ENCODE measurements around the gene ELP2. TPM values are rescaled to one million over a fixed set of nuclear protein-coding genes. Genes with fewer than 3 reads are reported as not detected.

ELP2 gene
- total and polyA plus RNA-seq, 9 of the 15 experiments (the other 6 are each of a cell fraction or from before 2014, with no cell fraction given) = 76.8 to 192 (median 140) TPM

DNA sequence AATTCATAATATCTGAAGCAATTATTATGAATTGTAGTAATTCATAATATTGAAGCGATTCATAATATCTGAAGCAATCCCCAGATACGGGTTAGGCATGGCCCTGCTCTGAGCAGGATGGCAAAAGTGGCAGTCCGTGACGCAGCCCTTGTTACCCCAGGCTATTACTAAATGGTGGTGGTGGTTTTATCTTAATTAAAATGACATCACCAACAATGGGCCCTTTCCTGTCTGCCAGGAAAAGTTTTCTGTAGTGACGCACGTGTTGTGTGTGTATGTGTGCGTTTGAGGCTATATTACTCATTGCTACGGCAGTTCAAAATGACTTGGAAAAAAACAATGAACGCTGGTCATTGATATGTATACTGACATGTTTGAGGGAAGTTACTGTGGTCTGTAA, 47.0 kb downstream of the ELP2 start:
- Histone ChIP-seq H3K9me3 (replicated peaks; ENCODE audit: control insufficient read depth, insufficient read depth, low read depth, low read length) (no peaks in the 10 kb centered on the region), H3K9me1 (ENCODE audit: control insufficient read depth, insufficient read depth, low read length) (no peaks in the 10 kb centered on the region), H3K4me1 (replicated peaks in 1 of 2; ENCODE audit: control insufficient read depth in 2 of 2, insufficient read depth in 2 of 2, low read length in 2 of 2) (peaks cover 0 to 14% of the 10 kb centered on the region in 2 experiments; a peak in 4 of 5 replicates), H3K79me2 (ENCODE audit: control insufficient read depth, insufficient read depth, low read length) (no peaks in the 10 kb centered on the region), H3K27me3 (ENCODE audit: control insufficient read depth in 2 of 2, insufficient read depth in 2 of 2, low read length in 2 of 2) (no peaks in the 10 kb centered on the region), H4K20me1 (replicated peaks; ENCODE audit: control insufficient read depth, insufficient read depth, low read length) (no peaks in the 10 kb centered on the region), H3K9ac (ENCODE audit: insufficient read depth in 1 of 2, low read depth in 2 of 2, low read length in 2 of 2) (no peak overlapping the region), H3K4me3 (no peak overlapping the region), H3K27ac (ENCODE audit: extremely low read depth, low read depth, low read length) (no peak overlapping the region), H3K4me2 (ENCODE audit: insufficient read depth, low read length) (no peak overlapping the region), H3K36me3 (ENCODE audit: control insufficient read depth, insufficient read depth, low read length) (peaks cover 54% of the 10 kb centered on the region), H2AFZ (ENCODE audit: low read depth, low read length) (no peak overlapping the region)
- ChIA-PET CTCF (ENCODE audit: low intra/inter-chr PET ratio) (no interaction called here), POLR2A (interaction anchor here (1.0 to 2.1 kb wide), 3 partner anchors 10 to 36 kb away, joined by 3 to 7 read pairs (median 3); partner anchors contain the start of gene MOCOS)
- no peak for FAIRE-seq
- DNase-seq (ENCODE audit: extremely low read depth in 1 of 4, low spot score in 3 of 4) = no peak
- TF ChIP-seq XRCC5 (IDR thresholded peaks at IDR 0.05; ENCODE audit: low read depth, low read length) = no peak
- TF ChIP-seq, protein P1, sequence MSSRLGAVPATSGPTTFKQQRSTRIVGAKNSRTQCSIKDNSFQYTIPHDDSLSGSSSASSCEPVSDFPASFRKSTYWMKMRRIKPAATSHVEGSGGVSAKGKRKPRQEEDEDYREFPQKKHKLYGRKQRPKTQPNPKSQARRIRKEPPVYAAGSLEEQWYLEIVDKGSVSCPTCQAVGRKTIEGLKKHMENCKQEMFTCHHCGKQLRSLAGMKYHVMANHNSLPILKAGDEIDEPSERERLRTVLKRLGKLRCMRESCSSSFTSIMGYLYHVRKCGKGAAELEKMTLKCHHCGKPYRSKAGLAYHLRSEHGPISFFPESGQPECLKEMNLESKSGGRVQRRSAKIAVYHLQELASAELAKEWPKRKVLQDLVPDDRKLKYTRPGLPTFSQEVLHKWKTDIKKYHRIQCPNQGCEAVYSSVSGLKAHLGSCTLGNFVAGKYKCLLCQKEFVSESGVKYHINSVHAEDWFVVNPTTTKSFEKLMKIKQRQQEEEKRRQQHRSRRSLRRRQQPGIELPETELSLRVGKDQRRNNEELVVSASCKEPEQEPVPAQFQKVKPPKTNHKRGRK (tag; IDR thresholded peaks at IDR 0.05) = no peak
- no peak for TF ChIP-seq RBM39 (optimal IDR thresholded peaks at IDR 0.05; ENCODE audit: low read depth, low read length)
- no peak for TF ChIP-seq RBM25 (IDR thresholded peaks at IDR 0.05; ENCODE audit: low read depth, low read length, severe bottlenecking)
- TF ChIP-seq BCL6 (CRISPR knock-in tag; IDR thresholded peaks at IDR 0.05) = no peak
- TF ChIP-seq FOXA1 (IDR thresholded peaks at IDR 0.05; ENCODE audit: borderline replicate concordance) = no peak
- TF ChIP-seq ZNF518B (CRISPR knock-in tag; IDR thresholded peaks at IDR 0.05) = no peak
- no peak for TF ChIP-seq NKRF (IDR thresholded peaks at IDR 0.05; ENCODE audit: borderline replicate concordance)
- TF ChIP-seq GABPA (tag; conservative IDR thresholded peaks at IDR 0.05; ENCODE audit: low read depth) = no peak
- no peak for TF ChIP-seq HMG20B (CRISPR knock-in tag; IDR thresholded peaks at IDR 0.05)
- no peak for TF ChIP-seq ZNF764 (CRISPR knock-in tag; IDR thresholded peaks at IDR 0.05; ENCODE audit: low read depth)
- TF ChIP-seq, protein P2, sequence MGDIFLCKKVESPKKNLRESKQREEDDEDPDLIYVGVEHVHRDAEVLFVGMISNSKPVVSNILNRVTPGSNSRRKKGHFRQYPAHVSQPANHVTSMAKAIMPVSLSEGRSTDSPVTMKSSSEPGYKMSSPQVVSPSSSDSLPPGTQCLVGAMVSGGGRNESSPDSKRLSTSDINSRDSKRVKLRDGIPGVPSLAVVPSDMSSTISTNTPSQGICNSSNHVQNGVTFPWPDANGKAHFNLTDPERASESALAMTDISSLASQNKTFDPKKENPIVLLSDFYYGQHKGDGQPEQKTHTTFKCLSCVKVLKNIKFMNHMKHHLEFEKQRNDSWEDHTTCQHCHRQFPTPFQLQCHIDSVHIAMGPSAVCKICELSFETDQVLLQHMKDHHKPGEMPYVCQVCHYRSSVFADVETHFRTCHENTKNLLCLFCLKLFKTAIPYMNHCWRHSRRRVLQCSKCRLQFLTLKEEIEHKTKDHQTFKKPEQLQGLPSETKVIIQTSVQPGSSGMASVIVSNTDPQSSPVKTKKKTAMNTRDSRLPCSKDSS (IDR thresholded peaks at IDR 0.05; ENCODE audit: low read depth, partially characterized antibody) = no peak
- TF ChIP-seq MAFF (IDR thresholded peaks at IDR 0.05; ENCODE audit: low read length) = no peak
- no peak for TF ChIP-seq PCBP2 (IDR thresholded peaks at IDR 0.05; ENCODE audit: low read depth, low read length, poor library complexity, severe bottlenecking)
- BruUV-seq (replicated peaks) = no TSS peak
- intact Hi-C loops (cut with micrococcal nuclease) = no loop called here
- 87% methylated on average over 9 of the region's 9 CpGs for WGBS (ENCODE audit: insufficient coverage, low coverage, missing lambda C conversion rate)
- in situ Hi-C loops (cut with MboI) = no loop called here
- no peak for ATAC-seq

Data from K562 (cell line).